Large intestine (tissue), 3 donors: ENCODE results near the gene AP2A2. TPM values are rescaled to one million over a fixed set of nuclear protein-coding genes. Genes with fewer than 3 reads are reported as not detected.

Source experiments
- DNase-seq, 2 donors: peaks; one replicate each; pipeline versions ENCODE4 v3.0.0 to v3.0.0-alpha.2; 2013
- H3K27ac ChIP-seq: one replicate; pipeline ENCODE4 v1.5.1; 2013; ENCODE audit warnings: low read length
- H3K27me3 ChIP-seq: 2 replicates; pipeline ENCODE4 v1.6.1; 2013; ENCODE audit warnings: low read length; ENCODE audit not compliant: control insufficient read depth, insufficient read depth
- H3K36me3 ChIP-seq: 2 replicates; pipeline ENCODE4 v1.6.1; 2013; ENCODE audit warnings: low read length; ENCODE audit not compliant: control insufficient read depth, insufficient read depth
- H3K4me1 ChIP-seq: one replicate; pipeline ENCODE4 v1.6.1; 2013; ENCODE audit warnings: low read length; ENCODE audit not compliant: control insufficient read depth, insufficient read depth
- H3K4me3 ChIP-seq: one replicate; pipeline ENCODE4 v1.5.1; 2013; ENCODE audit warnings: low read length
- H3K9me3 ChIP-seq: one replicate; pipeline ENCODE4 v1.6.1; 2013; ENCODE audit warnings: mild to moderate bottlenecking, low read depth, low read length, moderate library complexity; ENCODE audit not compliant: control insufficient read depth
- WGBS: methylation state at CpG from one replicate; pipeline ENCODE4 v1.1.5; 2013; ENCODE audit warnings: low lambda C conversion rate; ENCODE audit not compliant: insufficient coverage; 5-methylcytosine and 5-hydroxymethylcytosine counted together
- polyA plus RNA-seq: library from polyadenylated mRNA; unstranded; fragments of 120-200 nt; gene quantifications from one replicate; pipeline ENCODE4 v1.2.1, GENCODE V29; 2013

The AP2A2 gene
- polyA plus RNA-seq, 1 donor: 79.6 TPM

DNA sequence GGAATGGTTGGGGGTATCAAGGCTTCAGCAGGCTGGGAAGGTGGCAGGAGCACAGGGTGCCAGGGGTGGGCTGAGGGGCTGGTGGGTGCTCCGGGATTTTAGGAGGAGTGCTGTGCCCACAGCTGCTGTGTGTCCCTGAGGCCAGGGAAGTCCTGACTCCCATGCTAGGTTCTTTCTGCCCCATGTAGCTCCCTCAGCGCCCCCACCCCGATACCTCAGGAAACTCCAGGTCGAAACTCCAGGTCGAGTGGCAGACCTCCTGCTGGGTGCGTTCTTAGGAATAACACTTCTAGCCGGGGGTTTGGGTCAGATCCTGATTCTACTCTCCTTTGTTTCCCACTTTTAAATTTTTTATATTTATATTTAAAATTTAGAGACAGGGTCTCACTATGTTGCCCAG is 8.3 kb downstream of the AP2A2 start:
- Histone ChIP-seq H3K9me3 (no peaks in the 10 kb centered on the region), H3K27me3 (no peaks in the 10 kb centered on the region), H3K4me3 (no peak overlapping the region), H3K36me3 (peaks cover 2% of the 10 kb centered on the region), H3K4me1 (peaks cover 40% of the 10 kb centered on the region), H3K27ac (no peak overlapping the region)
- WGBS: no CpG with 5 or more reads among the region's 7 CpGs
- DNase-seq: no peak

GRCh38 chr11:934527-934926 is 8.9 kb downstream of the AP2A2 start:
- Histone ChIP-seq H3K4me1 (peaks cover 38% of the 10 kb centered on the region), H3K27ac (peak overlapping the region; percentile 52), H3K4me3 (no peak overlapping the region), H3K36me3 (peaks cover 2% of the 10 kb centered on the region), H3K9me3 (no peaks in the 10 kb centered on the region), H3K27me3 (no peaks in the 10 kb centered on the region)
- peak in 1 of 2 donors; percentile 63 for DNase-seq
- WGBS: 60% methylated on average over 1 of the region's 6 CpGs

- no CpG with 5 or more reads among the region's 3 CpGs for WGBS
- DNase-seq: peak; percentile 75 to 82
Measured at GRCh38 chr11:936199-936598, 10.5 kb downstream of the AP2A2 start.

GRCh38 chr11:937841-938261 is 12.2 kb downstream of the AP2A2 start:
- Histone ChIP-seq H3K27ac (peak overlapping the region; percentile 92), H3K9me3 (no peaks in the 10 kb centered on the region), H3K4me3 (no peak overlapping the region), H3K4me1 (peaks cover 59% of the 10 kb centered on the region), H3K27me3 (no peaks in the 10 kb centered on the region), H3K36me3 (no peaks in the 10 kb centered on the region)
- peak in 1 of 2 donors; percentile 71 for DNase-seq
- 4% methylated on average over 4 of the region's 10 CpGs for WGBS

More at GRCh38 chr11:936199-936598, 10.5 kb downstream of the AP2A2 start:
- Histone ChIP-seq H3K4me3 (no peak overlapping the region), H3K36me3 (no peaks in the 10 kb centered on the region), H3K27ac (peak overlapping the region; percentile 92), H3K27me3 (no peaks in the 10 kb centered on the region), H3K4me1 (peaks cover 49% of the 10 kb centered on the region), H3K9me3 (no peaks in the 10 kb centered on the region)

DNA sequence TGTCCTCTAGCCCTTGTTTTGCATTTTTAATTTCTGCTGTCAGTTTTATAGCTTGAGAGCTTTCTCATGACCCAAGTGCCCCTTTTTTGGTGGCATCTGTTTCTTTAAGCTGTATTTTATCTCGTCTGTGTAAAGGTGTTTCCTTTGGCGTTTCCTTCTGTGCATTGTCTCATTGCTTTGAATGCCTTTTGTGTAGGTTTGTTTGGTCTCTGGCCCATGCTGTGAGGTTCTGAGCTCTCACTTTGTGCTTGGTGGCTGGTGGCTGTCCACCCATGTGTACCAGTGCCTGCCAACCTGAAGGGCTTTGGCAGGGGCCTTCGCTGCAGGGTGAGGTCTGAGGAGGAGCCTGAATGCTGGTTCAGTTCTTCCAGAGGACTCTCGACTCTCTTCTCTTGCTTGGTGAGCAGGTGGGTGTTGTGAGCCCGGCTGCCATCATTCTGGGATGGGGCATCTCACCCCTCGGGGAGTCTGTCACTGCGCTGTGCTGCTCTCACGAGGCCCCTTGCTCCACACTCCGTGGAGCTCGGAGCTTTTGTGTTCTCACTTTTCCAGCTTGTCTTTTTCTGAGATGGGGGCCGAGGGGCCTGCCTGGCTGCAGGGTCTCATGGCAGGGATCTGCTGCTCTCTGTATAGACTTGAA is 14.9 kb downstream of the AP2A2 start:
- H3K9me3 ChIP-seq: no peaks in the 10 kb centered on the region
- H3K36me3 ChIP-seq: peaks cover 6% of the 10 kb centered on the region
- no peaks in the 10 kb centered on the region for H3K27me3 ChIP-seq
- WGBS: 20% methylated on average over 1 of the region's 11 CpGs
- peak overlapping the region; percentile 91 for H3K27ac ChIP-seq
- H3K4me1 ChIP-seq: peaks cover 70% of the 10 kb centered on the region
- DNase-seq: no peak
- H3K4me3 ChIP-seq: no peak overlapping the region

- DNase-seq: peak in 1 of 2 donors; percentile 69
- H3K27ac ChIP-seq: peak overlapping the region; percentile 91
- H3K4me1 ChIP-seq: peaks cover 72% of the 10 kb centered on the region
- no CpG with 5 or more reads among the region's 9 CpGs for WGBS
- H3K36me3 ChIP-seq: peaks cover 15% of the 10 kb centered on the region
- H3K4me3 ChIP-seq: no peak overlapping the region
- no peaks in the 10 kb centered on the region for H3K27me3 ChIP-seq
- H3K9me3 ChIP-seq: no peaks in the 10 kb centered on the region
Measured at GRCh38 chr11:942823-943222, 17.2 kb downstream of the AP2A2 start.

GRCh38 chr11:944711-945470 is 19.2 kb downstream of the AP2A2 start:
- H3K36me3 ChIP-seq: peaks cover 15% of the 10 kb centered on the region
- peaks cover 65% of the 10 kb centered on the region for H3K4me1 ChIP-seq
- H3K9me3 ChIP-seq: peaks cover 7% of the 10 kb centered on the region
- H3K27ac ChIP-seq: peak overlapping the region; percentile 5
- no peak overlapping the region for H3K4me3 ChIP-seq
- no peaks in the 10 kb centered on the region for H3K27me3 ChIP-seq
- WGBS: no CpG with 5 or more reads among the region's 13 CpGs
- DNase-seq: no peak

DNA sequence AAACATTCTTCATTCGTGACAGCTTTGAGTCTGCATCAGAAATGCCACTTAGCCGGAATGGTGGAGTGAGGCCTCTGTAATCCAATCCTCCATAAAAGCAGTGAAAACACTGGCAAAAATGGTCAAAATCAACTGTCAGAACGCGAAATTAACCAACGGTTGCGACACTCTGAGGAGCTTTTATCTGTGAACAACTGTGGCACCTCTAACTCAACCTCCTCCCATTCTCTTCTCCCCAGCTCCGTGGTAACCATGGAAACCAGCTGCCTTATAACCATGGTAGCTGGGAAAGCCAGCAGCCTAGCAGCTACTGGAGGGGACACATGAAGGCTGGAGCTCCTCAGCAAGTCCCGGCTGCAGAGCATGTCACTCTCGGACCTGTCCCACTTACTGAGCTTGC is 20.3 kb downstream of the AP2A2 start:
- H3K36me3 ChIP-seq: peaks cover 15% of the 10 kb centered on the region
- no peak overlapping the region for H3K4me3 ChIP-seq
- H3K9me3 ChIP-seq: peaks cover 7% of the 10 kb centered on the region
- no peak for DNase-seq
- no peak overlapping the region for H3K27ac ChIP-seq
- H3K27me3 ChIP-seq: no peaks in the 10 kb centered on the region
- 100% methylated on average over 1 of the region's 9 CpGs for WGBS
- peaks cover 54% of the 10 kb centered on the region for H3K4me1 ChIP-seq

DNA sequence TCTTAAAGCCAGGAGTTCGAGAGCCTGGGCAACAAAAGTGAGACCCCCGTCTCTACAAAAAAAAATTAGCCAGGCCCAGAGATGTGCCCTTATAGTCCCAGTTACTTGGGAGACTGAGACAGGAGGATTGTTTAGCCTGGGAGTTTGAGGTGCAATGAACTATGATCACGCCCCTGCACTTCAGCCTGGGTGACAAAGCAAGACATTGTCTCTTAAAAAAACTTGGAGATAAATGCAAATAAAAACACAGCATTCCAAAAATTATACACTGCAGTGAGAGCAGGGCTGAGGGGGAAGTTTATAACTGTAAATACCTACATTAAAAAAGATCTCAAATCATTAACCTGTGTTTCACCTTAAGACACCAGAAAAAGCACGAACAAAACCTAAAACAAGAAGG is 22.1 kb downstream of the AP2A2 start:
- WGBS: 0% methylated on average over 1 of the region's 4 CpGs
- H3K27ac ChIP-seq: peak overlapping the region; percentile 56
- H3K4me1 ChIP-seq: peaks cover 55% of the 10 kb centered on the region
- peaks cover 7% of the 10 kb centered on the region for H3K9me3 ChIP-seq
- H3K4me3 ChIP-seq: no peak overlapping the region
- H3K27me3 ChIP-seq: no peaks in the 10 kb centered on the region
- peak in 1 of 2 donors; percentile 61 for DNase-seq
- peaks cover 15% of the 10 kb centered on the region for H3K36me3 ChIP-seq

- Histone ChIP-seq H3K4me1 (peaks cover 60% of the 10 kb centered on the region), H3K9me3 (peaks cover 7% of the 10 kb centered on the region), H3K4me3 (no peak overlapping the region), H3K36me3 (peaks cover 3% of the 10 kb centered on the region), H3K27me3 (no peaks in the 10 kb centered on the region), H3K27ac (peak overlapping the region; percentile 91)
- no CpG with 5 or more reads among the region's 9 CpGs for WGBS
- no peak for DNase-seq
Measured at GRCh38 chr11:951507-951906, 25.8 kb downstream of the AP2A2 start.
